HG03354 (cell line): ENCODE measurements around the gene CREB1.
"Not testable (repeated sequence)": the region's sequence is repeated elsewhere in the genome, so short reads cannot be mapped to it uniquely, and the experiment has no call there.

Experiments
- ATAC-seq: cut with Tn5 transposase; IDR thresholded peaks from one replicate; pipeline ENCODE4 v1.9.1; 2021; ENCODE audit warnings: mild to moderate bottlenecking; ENCODE audit not compliant: unreplicated experiment, poor library complexity, severe bottlenecking

The CREB1 gene

DNA sequence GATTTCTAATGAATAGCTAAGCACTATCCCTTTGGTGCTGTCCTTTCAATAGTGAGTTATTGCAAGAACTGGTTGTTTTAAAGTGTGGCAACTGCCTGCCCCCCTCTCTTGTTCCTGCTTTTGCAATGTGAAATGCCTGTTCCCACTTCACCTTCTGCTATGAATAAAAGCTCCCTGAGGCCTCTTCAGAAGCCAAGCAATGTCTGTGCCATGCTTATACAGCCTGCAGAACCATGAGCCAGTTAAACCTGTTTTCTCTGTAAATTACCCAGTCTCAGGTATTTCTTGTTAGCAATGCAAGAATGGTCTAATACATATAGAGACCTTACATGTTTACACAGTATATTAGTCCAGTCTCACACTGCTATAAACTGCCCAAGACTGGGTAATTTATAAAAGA is 110.4 kb downstream of the CREB1 start:
- ATAC-seq: no peak

DNA sequence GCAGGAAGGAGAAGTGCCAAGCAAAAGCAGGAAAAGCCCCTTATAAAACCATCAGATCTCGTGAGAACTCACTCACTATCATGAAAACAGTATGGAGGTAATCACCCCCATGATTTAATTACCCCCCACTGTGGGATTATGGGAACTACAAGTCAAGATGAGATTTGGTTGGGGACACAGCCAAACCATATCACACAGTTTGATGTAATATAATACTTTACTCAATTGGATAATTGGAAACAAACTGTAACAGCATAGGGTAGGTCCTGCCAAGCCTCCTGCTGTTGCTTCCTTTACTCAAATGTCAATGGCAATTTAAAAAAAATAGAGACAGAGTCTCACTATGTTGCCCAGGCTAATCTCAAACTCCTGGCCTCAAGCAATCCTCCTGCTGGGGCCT is 110.9 kb downstream of the CREB1 start:
- no peak for ATAC-seq

DNA sequence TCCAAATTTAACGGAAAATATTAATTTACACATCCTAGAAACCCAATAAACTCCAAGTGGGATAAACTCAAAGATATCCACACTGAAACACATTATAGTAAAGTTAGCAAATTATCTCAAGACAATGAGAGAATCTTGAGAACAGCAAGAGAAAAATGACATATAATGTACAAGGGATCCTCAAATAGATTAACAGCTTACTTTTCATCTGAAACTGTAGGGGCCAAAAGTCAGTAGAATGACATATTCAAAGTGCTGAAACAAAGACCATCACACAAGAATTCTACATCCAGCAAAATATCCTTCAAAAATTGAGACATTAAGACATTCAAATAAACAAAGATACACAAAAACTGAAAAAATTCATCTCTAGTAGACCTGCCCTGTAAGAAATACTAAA is 114.1 kb downstream of the CREB1 start:
- no peak for ATAC-seq

GRCh38 chr2:207646582-207646981 is 116.8 kb downstream of the CREB1 start:
- not testable (repeated sequence) for ATAC-seq
